ENCODE results near the gene AGPS. TPM values are rescaled to one million over a fixed set of nuclear protein-coding genes. Genes with fewer than 3 reads are reported as not detected.

Gene AGPS
- total and polyA plus RNA-seq, 4 experiments from 2014 or later = 13.8 to 29.7 (median 22.9) TPM

- no peak for DNase-seq
- H3K4me1 ChIP-seq (ENCODE audit: insufficient read depth, low read length) = no peaks in the 10 kb centered on the region
- Mint-ChIP-seq H3K27ac (no peak overlapping the region), H3K4me3 (no peak overlapping the region), H3K36me3 (peaks cover 4 to 15% of the 10 kb centered on the region in 2 donors), H3K27me3 (no peaks in the 10 kb centered on the region), H3K4me1 (no peaks in the 10 kb centered on the region), H3K9me3 (no peaks in the 10 kb centered on the region)
- no peak overlapping the region for H3K27ac ChIP-seq (ENCODE audit: low read depth, low read length)
- no peaks in the 10 kb centered on the region for H3K27me3 ChIP-seq (ENCODE audit: insufficient read depth, low read length)
- no peak overlapping the region for H3K4me3 ChIP-seq (ENCODE audit: low read length in 2 of 2)
- no peaks in the 10 kb centered on the region for H3K36me3 ChIP-seq (ENCODE audit: insufficient read depth, low read length)
- H3K9me3 ChIP-seq (ENCODE audit: control insufficient read depth in 1 of 2, low read length in 2 of 2) = no peaks in the 10 kb centered on the region
- intact Hi-C loops (cut with micrococcal nuclease) = no loop called here
- POLR2A ChIA-PET (ENCODE audit: partially characterized antibody) = interaction anchor here (1.2 kb wide), 1 partner anchor 12 kb away, joined by 4 read pairs; a partner anchor contains a TSS
- CTCF ChIA-PET (ENCODE audit: partially characterized antibody) = interaction anchor here (1.3 kb wide), 1 partner anchor 9 kb away, joined by 3 read pairs; no protein-coding TSS in a partner anchor
Measured at GRCh38 chr2:177540283-177540682, 147.7 kb downstream of the AGPS start.

- ChIA-PET CTCF (ENCODE audit: partially characterized antibody) (interaction anchor here (0.6 to 1.3 kb wide), 4 partner anchors 10 to 378 kb away, joined by 3 read pairs; no protein-coding TSS in a partner anchor), POLR2A (ENCODE audit: partially characterized antibody) (interaction anchor here (1.2 kb wide), 1 partner anchor 11 kb away, joined by 4 read pairs; a partner anchor contains a TSS)
- intact Hi-C loops (cut with micrococcal nuclease) = no loop called here
Measured at GRCh38 chr2:177541258-177541991, 148.9 kb downstream of the AGPS start.

GRCh38 chr2:177542396-177542795, 149.8 kb downstream of the AGPS start:
- Histone ChIP-seq H3K27me3 (ENCODE audit: insufficient read depth, low read length) (no peaks in the 10 kb centered on the region), H3K9me3 (ENCODE audit: control insufficient read depth in 1 of 2, low read length in 2 of 2) (no peaks in the 10 kb centered on the region), H3K4me3 (ENCODE audit: low read length in 2 of 2) (no peak overlapping the region), H3K27ac (ENCODE audit: low read depth, low read length) (no peak overlapping the region), H3K4me1 (ENCODE audit: insufficient read depth, low read length) (no peaks in the 10 kb centered on the region), H3K36me3 (ENCODE audit: insufficient read depth, low read length) (no peaks in the 10 kb centered on the region)
- no peak for DNase-seq
- H3K4me1 Mint-ChIP-seq = no peaks in the 10 kb centered on the region
- H3K27me3 Mint-ChIP-seq = no peaks in the 10 kb centered on the region
- peaks cover 0 to 8% (median 0%) of the 10 kb centered on the region in 8 donors for H3K9me3 Mint-ChIP-seq
- CTCF ChIA-PET (ENCODE audit: partially characterized antibody) = no interaction called here
- intact Hi-C loops (cut with micrococcal nuclease) = no loop called here
- no peak overlapping the region for H3K27ac Mint-ChIP-seq
- POLR2A ChIA-PET (ENCODE audit: partially characterized antibody) = no interaction called here
- no peak overlapping the region for H3K4me3 Mint-ChIP-seq
- H3K36me3 Mint-ChIP-seq = peaks cover 9 to 11% of the 10 kb centered on the region in 2 donors

More at GRCh38 chr2:177541258-177541991, 148.9 kb downstream of the AGPS start:
- Mint-ChIP-seq H3K4me1 (no peaks in the 10 kb centered on the region), H3K4me3 (no peak overlapping the region), H3K9me3 (peaks cover 0 to 7% (median 0%) of the 10 kb centered on the region in 8 donors), H3K36me3 (peaks cover 11 to 12% of the 10 kb centered on the region in 2 donors), H3K27ac (no peak overlapping the region), H3K27me3 (no peaks in the 10 kb centered on the region)
- H3K4me1 ChIP-seq (ENCODE audit: insufficient read depth, low read length) = no peaks in the 10 kb centered on the region
- H3K27me3 ChIP-seq (ENCODE audit: insufficient read depth, low read length) = no peaks in the 10 kb centered on the region
- H3K36me3 ChIP-seq (ENCODE audit: insufficient read depth, low read length) = no peaks in the 10 kb centered on the region
- no peaks in the 10 kb centered on the region for H3K9me3 ChIP-seq (ENCODE audit: control insufficient read depth in 1 of 2, low read length in 2 of 2)
- DNase-seq = no peak
- no peak overlapping the region for H3K27ac ChIP-seq (ENCODE audit: low read depth, low read length)
- no peak overlapping the region for H3K4me3 ChIP-seq (ENCODE audit: low read length in 2 of 2)

- H3K4me3 Mint-ChIP-seq = no peak overlapping the region
- Histone ChIP-seq H3K4me1 (ENCODE audit: insufficient read depth, low read length) (no peaks in the 10 kb centered on the region), H3K27me3 (ENCODE audit: insufficient read depth, low read length) (no peaks in the 10 kb centered on the region), H3K36me3 (ENCODE audit: insufficient read depth, low read length) (no peaks in the 10 kb centered on the region), H3K9me3 (ENCODE audit: control insufficient read depth in 1 of 2, low read length in 2 of 2) (no peaks in the 10 kb centered on the region), H3K27ac (ENCODE audit: low read depth, low read length) (no peak overlapping the region), H3K4me3 (ENCODE audit: low read length in 2 of 2) (no peak overlapping the region)
- H3K27me3 Mint-ChIP-seq = no peaks in the 10 kb centered on the region
- ChIA-PET CTCF (ENCODE audit: partially characterized antibody) (no interaction called here), POLR2A (ENCODE audit: partially characterized antibody) (no interaction called here)
- H3K36me3 Mint-ChIP-seq = peaks cover 5 to 10% of the 10 kb centered on the region in 2 donors
- intact Hi-C loops (cut with micrococcal nuclease) = no loop called here
- no peaks in the 10 kb centered on the region for H3K4me1 Mint-ChIP-seq
- peaks cover 0 to 8% (median 0%) of the 10 kb centered on the region in 8 donors for H3K9me3 Mint-ChIP-seq
- DNase-seq = no peak
- no peak overlapping the region for H3K27ac Mint-ChIP-seq
Measured at GRCh38 chr2:177543007-177543760, 150.6 kb downstream of the AGPS start.

- no peaks in the 10 kb centered on the region for H3K9me3 ChIP-seq (ENCODE audit: control insufficient read depth in 1 of 2, low read length in 2 of 2)
- H3K27ac Mint-ChIP-seq = no peak overlapping the region
- no peaks in the 10 kb centered on the region for H3K4me1 ChIP-seq (ENCODE audit: insufficient read depth, low read length)
- ChIA-PET POLR2A (ENCODE audit: partially characterized antibody) (no interaction called here), CTCF (ENCODE audit: partially characterized antibody) (no interaction called here)
- H3K27me3 ChIP-seq (ENCODE audit: insufficient read depth, low read length) = no peaks in the 10 kb centered on the region
- H3K4me3 Mint-ChIP-seq = no peak overlapping the region
- H3K27ac ChIP-seq (ENCODE audit: low read depth, low read length) = no peak overlapping the region
- no peaks in the 10 kb centered on the region for H3K27me3 Mint-ChIP-seq
- H3K4me1 Mint-ChIP-seq = no peaks in the 10 kb centered on the region
- H3K36me3 ChIP-seq (ENCODE audit: insufficient read depth, low read length) = no peaks in the 10 kb centered on the region
- peaks cover 0 to 8% (median 0%) of the 10 kb centered on the region in 8 donors for H3K9me3 Mint-ChIP-seq
- peaks cover 1 to 6% of the 10 kb centered on the region in 2 donors for H3K36me3 Mint-ChIP-seq
- no peak for DNase-seq
- intact Hi-C loops (cut with micrococcal nuclease) = no loop called here
- H3K4me3 ChIP-seq (ENCODE audit: low read length in 2 of 2) = no peak overlapping the region
Measured at GRCh38 chr2:177545143-177545542, 152.6 kb downstream of the AGPS start.

- no peak overlapping the region for H3K27ac ChIP-seq (ENCODE audit: low read depth, low read length)
- ChIA-PET POLR2A (ENCODE audit: partially characterized antibody) (no interaction called here), CTCF (ENCODE audit: partially characterized antibody) (no interaction called here)
- H3K27ac Mint-ChIP-seq = no peak overlapping the region
- no peaks in the 10 kb centered on the region for H3K36me3 ChIP-seq (ENCODE audit: insufficient read depth, low read length)
- no peaks in the 10 kb centered on the region for H3K4me1 ChIP-seq (ENCODE audit: insufficient read depth, low read length)
- H3K4me1 Mint-ChIP-seq = no peaks in the 10 kb centered on the region
- H3K36me3 Mint-ChIP-seq = peaks cover under 1 to 6% of the 10 kb centered on the region in 2 donors
- no peak overlapping the region for H3K4me3 ChIP-seq (ENCODE audit: low read length in 2 of 2)
- H3K9me3 Mint-ChIP-seq = peaks cover 0 to 8% (median 0%) of the 10 kb centered on the region in 8 donors
- H3K27me3 ChIP-seq (ENCODE audit: insufficient read depth, low read length) = no peaks in the 10 kb centered on the region
- intact Hi-C loops (cut with micrococcal nuclease) = no loop called here
- H3K27me3 Mint-ChIP-seq = no peaks in the 10 kb centered on the region
- no peaks in the 10 kb centered on the region for H3K9me3 ChIP-seq (ENCODE audit: control insufficient read depth in 1 of 2, low read length in 2 of 2)
- no peak for DNase-seq
- H3K4me3 Mint-ChIP-seq = no peak overlapping the region
Measured at GRCh38 chr2:177545981-177546585, 153.5 kb downstream of the AGPS start.

GRCh38 chr2:177547122-177547521, 154.5 kb downstream of the AGPS start:
- no peaks in the 10 kb centered on the region for H3K27me3 ChIP-seq (ENCODE audit: insufficient read depth, low read length)
- peaks cover 3% of the 10 kb centered on the region for H3K4me1 ChIP-seq (ENCODE audit: insufficient read depth, low read length)
- ChIA-PET POLR2A (ENCODE audit: partially characterized antibody) (no interaction called here), CTCF (ENCODE audit: partially characterized antibody) (no interaction called here)
- Mint-ChIP-seq H3K27ac (no peak overlapping the region), H3K4me3 (no peak overlapping the region), H3K4me1 (peaks cover 0 to 3% (median 0%) of the 10 kb centered on the region in 4 donors), H3K27me3 (no peaks in the 10 kb centered on the region), H3K9me3 (peaks cover 0 to 8% (median 0%) of the 10 kb centered on the region in 8 donors), H3K36me3 (peaks cover 0 to 6% of the 10 kb centered on the region in 2 donors)
- intact Hi-C loops (cut with micrococcal nuclease) = no loop called here
- no peak for DNase-seq
- no peak overlapping the region for H3K27ac ChIP-seq (ENCODE audit: low read depth, low read length)
- no peaks in the 10 kb centered on the region for H3K36me3 ChIP-seq (ENCODE audit: insufficient read depth, low read length)
- H3K4me3 ChIP-seq (ENCODE audit: low read length in 2 of 2) = no peak overlapping the region
- H3K9me3 ChIP-seq (ENCODE audit: control insufficient read depth in 1 of 2, low read length in 2 of 2) = no peaks in the 10 kb centered on the region

All from CD4-positive, alpha-beta memory T cell (primary cell).